Activated CD4-positive, alpha-beta memory T cell treated with anti-CD3 and anti-CD28 coated beads, Interleukin-2, amount 10 ng/mL, durations not matched to agents 7 days and 5 days (primary cell): Measurements from ENCODE around the gene CIAPIN1. TPM values are rescaled to one million over a fixed set of nuclear protein-coding genes. Genes with fewer than 3 reads are reported as not detected.

Experiments
- CTCF ChIA-PET: fragments of 350-600 bp; sonication (Branson Sonifier 250); formaldehyde crosslinking; loops from one replicate; lab custom pipeline; 2021; ENCODE audit warnings: antibody characterized with exemption, inconsistent platforms; lab: Charles Lee
- POLR2A ChIA-PET: fragments of 350-600 bp; sonication (Branson Sonifier 250); formaldehyde crosslinking; loops from one replicate; lab custom pipeline; 2021; ENCODE audit warnings: antibody characterized with exemption; lab: Charles Lee
- DNase-seq: peaks from one replicate; pipeline ENCODE4 v3.0.0-alpha.2; 2020
- H3K27ac Mint-ChIP-seq: one replicate; pipeline ENCODE4 v1.8.0; 2021; ENCODE audit warnings: mild to moderate bottlenecking, mixed read lengths
- H3K27me3 Mint-ChIP-seq: one replicate; pipeline ENCODE4 v1.8.0; 2021; ENCODE audit warnings: mixed read lengths
- H3K36me3 Mint-ChIP-seq: one replicate; pipeline ENCODE4 v1.8.0; 2021; ENCODE audit warnings: low read depth, mixed read lengths
- H3K4me1 Mint-ChIP-seq: one replicate; pipeline ENCODE4 v1.8.0; 2021; ENCODE audit warnings: mixed read lengths
- H3K4me3 Mint-ChIP-seq: one replicate; pipeline ENCODE4 v1.8.0; 2021; ENCODE audit warnings: mild to moderate bottlenecking, mixed read lengths
- H3K9me3 Mint-ChIP-seq: one replicate; pipeline ENCODE4 v1.8.0; 2021; ENCODE audit warnings: mixed read lengths
- total RNA-seq, 2 experiments: library from RNA; stranded (reverse); gene quantifications; one replicate each; pipeline ENCODE4 v1.2.3, GENCODE V29; 2021

CIAPIN1 gene
- total RNA-seq, 2 experiments from 2014 or later: 35.8 to 36.1 TPM

- POLR2A ChIA-PET: no interaction called here
- no peak overlapping the region for H3K27ac Mint-ChIP-seq
- CTCF ChIA-PET: no interaction called here
- H3K36me3 Mint-ChIP-seq: peaks cover 45% of the 10 kb centered on the region
- H3K4me1 Mint-ChIP-seq: no peaks in the 10 kb centered on the region
- H3K27me3 Mint-ChIP-seq: no peaks in the 10 kb centered on the region
- DNase-seq: no peak
- H3K4me3 Mint-ChIP-seq: no peak overlapping the region
- no peaks in the 10 kb centered on the region for H3K9me3 Mint-ChIP-seq
Observed at GRCh38 chr16:57427824-57428223, 19.4 kb downstream of the CIAPIN1 start.

- Mint-ChIP-seq H3K9me3 (no peaks in the 10 kb centered on the region), H3K36me3 (peaks cover 39% of the 10 kb centered on the region), H3K27me3 (no peaks in the 10 kb centered on the region), H3K27ac (no peak overlapping the region), H3K4me1 (no peaks in the 10 kb centered on the region), H3K4me3 (no peak overlapping the region)
- DNase-seq: no peak
- CTCF ChIA-PET: interaction anchor here (1.3 kb wide), 1 partner anchor 10 kb away, joined by 5 read pairs; no protein-coding TSS in a partner anchor
- POLR2A ChIA-PET: interaction anchor here (1.0 kb wide), 1 partner anchor 20 kb away, joined by 5 read pairs; the partner anchor contains the start of genes CIAPIN1 and COQ9
Observed at GRCh38 chr16:57427307-57427706, 19.9 kb downstream of the CIAPIN1 start.

GRCh38 chr16:57426356-57426755 lies 20.8 kb downstream of the CIAPIN1 start:
- ChIA-PET CTCF (interaction anchor here (0.7 to 1.3 kb wide), 2 partner anchors 9 to 93 kb away, joined by 3 to 5 read pairs; no protein-coding TSS in a partner anchor), POLR2A (no interaction called here)
- H3K4me1 Mint-ChIP-seq: no peaks in the 10 kb centered on the region
- DNase-seq: no peak
- H3K27me3 Mint-ChIP-seq: no peaks in the 10 kb centered on the region
- no peak overlapping the region for H3K4me3 Mint-ChIP-seq
- H3K9me3 Mint-ChIP-seq: no peaks in the 10 kb centered on the region
- peaks cover 38% of the 10 kb centered on the region for H3K36me3 Mint-ChIP-seq
- no peak overlapping the region for H3K27ac Mint-ChIP-seq

GRCh38 chr16:57424583-57424982 lies 22.6 kb downstream of the CIAPIN1 start:
- ChIA-PET POLR2A (no interaction called here), CTCF (interaction anchor here (0.6 to 1.4 kb wide), 4 partner anchors 8 to 224 kb away, joined by 3 to 6 read pairs (median 4); no protein-coding TSS in a partner anchor)
- Mint-ChIP-seq H3K4me1 (no peaks in the 10 kb centered on the region), H3K9me3 (no peaks in the 10 kb centered on the region), H3K4me3 (no peak overlapping the region), H3K27me3 (no peaks in the 10 kb centered on the region), H3K36me3 (peaks cover 21% of the 10 kb centered on the region), H3K27ac (no peak overlapping the region)
- no peak for DNase-seq

GRCh38 chr16:57423152-57423551 lies 24.0 kb downstream of the CIAPIN1 start:
- CTCF ChIA-PET: no interaction called here
- Mint-ChIP-seq H3K27ac (no peak overlapping the region), H3K4me3 (no peak overlapping the region), H3K4me1 (peaks cover 9% of the 10 kb centered on the region), H3K9me3 (no peaks in the 10 kb centered on the region), H3K27me3 (peaks cover 1% of the 10 kb centered on the region), H3K36me3 (peaks cover 11% of the 10 kb centered on the region)
- POLR2A ChIA-PET: interaction anchor here (1.2 kb wide), 1 partner anchor 124 kb away, joined by 3 read pairs; no protein-coding TSS in a partner anchor
- DNase-seq: no peak

- ChIA-PET POLR2A (interaction anchor here (0.6 to 1.2 kb wide), 3 partner anchors 24 to 448 kb away, joined by 3 to 4 read pairs (median 3); partner anchors contain the start of genes CIAPIN1 and COQ9), CTCF (interaction anchor here (1.2 to 7.1 kb wide), 3 partner anchors 40 to 154 kb away, joined by 3 to 160 read pairs (median 4); partner anchors contain the start of gene POLR2C)
- H3K4me3 Mint-ChIP-seq: no peak overlapping the region
- H3K27me3 Mint-ChIP-seq: peaks cover 5% of the 10 kb centered on the region
- H3K9me3 Mint-ChIP-seq: no peaks in the 10 kb centered on the region
- H3K27ac Mint-ChIP-seq: no peak overlapping the region
- peaks cover 14% of the 10 kb centered on the region for H3K4me1 Mint-ChIP-seq
- no peak for DNase-seq
- peaks cover 4% of the 10 kb centered on the region for H3K36me3 Mint-ChIP-seq
Observed at GRCh38 chr16:57422026-57422944, 24.9 kb downstream of the CIAPIN1 start.

GRCh38 chr16:57419506-57419905 lies 27.7 kb downstream of the CIAPIN1 start:
- H3K9me3 Mint-ChIP-seq: no peaks in the 10 kb centered on the region
- POLR2A ChIA-PET: interaction anchor here (0.9 to 1.9 kb wide), 2 partner anchors 27 to 139 kb away, joined by 3 to 4 read pairs; partner anchors contain the start of genes CIAPIN1 and COQ9
- CTCF ChIA-PET: interaction anchor here (0.7 to 7.1 kb wide), 14 partner anchors 15 to 232 kb away, joined by 3 to 160 read pairs (median 4); partner anchors contain the start of genes CCL17, CIAPIN1 and COQ9
- peaks cover 5% of the 10 kb centered on the region for H3K27me3 Mint-ChIP-seq
- no peaks in the 10 kb centered on the region for H3K36me3 Mint-ChIP-seq
- no peak overlapping the region for H3K4me3 Mint-ChIP-seq
- H3K27ac Mint-ChIP-seq: no peak overlapping the region
- no peak for DNase-seq
- H3K4me1 Mint-ChIP-seq: peaks cover 20% of the 10 kb centered on the region

- Mint-ChIP-seq H3K27ac (no peak overlapping the region), H3K9me3 (no peaks in the 10 kb centered on the region), H3K4me1 (peaks cover 20% of the 10 kb centered on the region), H3K4me3 (no peak overlapping the region), H3K27me3 (peaks cover 6% of the 10 kb centered on the region), H3K36me3 (no peaks in the 10 kb centered on the region)
- CTCF ChIA-PET: interaction anchor here (1.1 to 7.1 kb wide), 11 partner anchors 9 to 323 kb away, joined by 3 to 160 read pairs (median 6); partner anchors contain the start of genes ARL2BP, CPNE2, POLR2C and PSME3IP1
- POLR2A ChIA-PET: interaction anchor here (1.0 to 2.6 kb wide), 5 partner anchors 30 to 230 kb away, joined by 3 to 9 read pairs (median 3); partner anchors contain the start of genes CIAPIN1, COQ9, PSME3IP1 and RSPRY1
- DNase-seq: no peak
Observed at GRCh38 chr16:57416084-57416483, 31.1 kb downstream of the CIAPIN1 start.

- DNase-seq: no peak
- no peak overlapping the region for H3K4me3 Mint-ChIP-seq
- H3K4me1 Mint-ChIP-seq: peaks cover 14% of the 10 kb centered on the region
- no peak overlapping the region for H3K27ac Mint-ChIP-seq
- no peaks in the 10 kb centered on the region for H3K36me3 Mint-ChIP-seq
- ChIA-PET POLR2A (interaction anchor here (1.4 kb wide), 1 partner anchor 113 kb away, joined by 3 read pairs; no protein-coding TSS in a partner anchor), CTCF (no interaction called here)
- H3K9me3 Mint-ChIP-seq: no peaks in the 10 kb centered on the region
- H3K27me3 Mint-ChIP-seq: peaks cover 6% of the 10 kb centered on the region
Observed at GRCh38 chr16:57413733-57414132, 33.5 kb downstream of the CIAPIN1 start.

- Mint-ChIP-seq H3K27ac (no peak overlapping the region), H3K4me1 (peaks cover 11% of the 10 kb centered on the region), H3K27me3 (peaks cover 5% of the 10 kb centered on the region), H3K4me3 (no peak overlapping the region), H3K36me3 (no peaks in the 10 kb centered on the region), H3K9me3 (no peaks in the 10 kb centered on the region)
- ChIA-PET CTCF (no interaction called here), POLR2A (interaction anchor here (1.4 kb wide), 1 partner anchor 113 kb away, joined by 3 read pairs; no protein-coding TSS in a partner anchor)
- DNase-seq: no peak
Observed at GRCh38 chr16:57413301-57413730, 33.9 kb downstream of the CIAPIN1 start.

- Mint-ChIP-seq H3K4me1 (peaks cover 8% of the 10 kb centered on the region), H3K27me3 (peaks cover 2% of the 10 kb centered on the region), H3K36me3 (no peaks in the 10 kb centered on the region), H3K27ac (no peak overlapping the region), H3K4me3 (no peak overlapping the region), H3K9me3 (no peaks in the 10 kb centered on the region)
- CTCF ChIA-PET: no interaction called here
- POLR2A ChIA-PET: interaction anchor here (1.4 kb wide), 1 partner anchor 112 kb away, joined by 3 read pairs; no protein-coding TSS in a partner anchor
- DNase-seq: no peak
Observed at GRCh38 chr16:57412584-57412983, 34.6 kb downstream of the CIAPIN1 start.

- H3K4me3 Mint-ChIP-seq: no peak overlapping the region
- POLR2A ChIA-PET: no interaction called here
- no peaks in the 10 kb centered on the region for H3K4me1 Mint-ChIP-seq
- CTCF ChIA-PET: no interaction called here
- H3K9me3 Mint-ChIP-seq: no peaks in the 10 kb centered on the region
- H3K27me3 Mint-ChIP-seq: peaks cover 2% of the 10 kb centered on the region
- no peaks in the 10 kb centered on the region for H3K36me3 Mint-ChIP-seq
- DNase-seq: no peak
- no peak overlapping the region for H3K27ac Mint-ChIP-seq
Observed at GRCh38 chr16:57411362-57411976, 35.7 kb downstream of the CIAPIN1 start.
